ENCODE data around the gene GAMT. TPM values are rescaled to one million over a fixed set of nuclear protein-coding genes. Genes with fewer than 3 reads are reported as not detected.

Gene GAMT
- total RNA-seq, 1 experiment from 2014 or later = 27.7 TPM

DNA sequence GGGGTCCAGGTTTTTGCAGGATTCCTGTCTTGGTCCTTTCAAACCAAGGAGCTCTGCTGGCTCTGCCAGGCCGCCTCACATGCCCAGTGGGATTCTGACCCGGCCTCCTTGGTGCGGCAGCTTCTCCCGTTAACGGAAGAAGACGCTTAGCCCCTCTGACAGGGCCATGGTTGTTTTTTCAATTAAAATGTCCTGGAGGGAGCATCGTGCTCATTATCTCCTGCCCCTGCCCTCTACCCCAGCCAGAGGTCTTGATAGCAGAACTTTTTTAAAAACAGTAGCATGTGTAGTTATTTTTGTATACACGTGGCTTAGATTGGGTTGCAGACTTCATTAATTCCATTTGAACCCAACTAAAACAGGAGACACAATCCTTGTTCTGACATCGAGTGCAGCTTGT lies 25.4 kb upstream of the GAMT start:
- ChIA-PET POLR2A (no interaction called here), CTCF (interaction anchor here (1.1 kb wide), 1 partner anchor 182 kb away, joined by 3 read pairs; no protein-coding TSS in a partner anchor)
- Mint-ChIP-seq H3K36me3 (peaks cover 48% of the 10 kb centered on the region), H3K27me3 (ENCODE audit: low read depth) (no peaks in the 10 kb centered on the region), H3K4me3 (no peak overlapping the region), H3K27ac (no peak overlapping the region), H3K9me3 (no peaks in the 10 kb centered on the region), H3K4me1 (peaks cover 8% of the 10 kb centered on the region)
- no peak for TF ChIP-seq HMGA2 (CRISPR knock-in tag; IDR thresholded peaks at IDR 0.05)
- TF ChIP-seq ZNF138 (CRISPR knock-in tag; conservative IDR thresholded peaks at IDR 0.05) = no peak
- TF ChIP-seq ESRRA (CRISPR knock-in tag; IDR thresholded peaks at IDR 0.05; ENCODE audit: borderline replicate concordance) = no peak
- TF ChIP-seq ZNF219 (CRISPR knock-in tag; IDR thresholded peaks at IDR 0.05; ENCODE audit: borderline replicate concordance) = no peak
- no peak for TF ChIP-seq ZNF263 (CRISPR knock-in tag; IDR thresholded peaks at IDR 0.05; ENCODE audit: low read depth)
- TF ChIP-seq, protein P1, sequence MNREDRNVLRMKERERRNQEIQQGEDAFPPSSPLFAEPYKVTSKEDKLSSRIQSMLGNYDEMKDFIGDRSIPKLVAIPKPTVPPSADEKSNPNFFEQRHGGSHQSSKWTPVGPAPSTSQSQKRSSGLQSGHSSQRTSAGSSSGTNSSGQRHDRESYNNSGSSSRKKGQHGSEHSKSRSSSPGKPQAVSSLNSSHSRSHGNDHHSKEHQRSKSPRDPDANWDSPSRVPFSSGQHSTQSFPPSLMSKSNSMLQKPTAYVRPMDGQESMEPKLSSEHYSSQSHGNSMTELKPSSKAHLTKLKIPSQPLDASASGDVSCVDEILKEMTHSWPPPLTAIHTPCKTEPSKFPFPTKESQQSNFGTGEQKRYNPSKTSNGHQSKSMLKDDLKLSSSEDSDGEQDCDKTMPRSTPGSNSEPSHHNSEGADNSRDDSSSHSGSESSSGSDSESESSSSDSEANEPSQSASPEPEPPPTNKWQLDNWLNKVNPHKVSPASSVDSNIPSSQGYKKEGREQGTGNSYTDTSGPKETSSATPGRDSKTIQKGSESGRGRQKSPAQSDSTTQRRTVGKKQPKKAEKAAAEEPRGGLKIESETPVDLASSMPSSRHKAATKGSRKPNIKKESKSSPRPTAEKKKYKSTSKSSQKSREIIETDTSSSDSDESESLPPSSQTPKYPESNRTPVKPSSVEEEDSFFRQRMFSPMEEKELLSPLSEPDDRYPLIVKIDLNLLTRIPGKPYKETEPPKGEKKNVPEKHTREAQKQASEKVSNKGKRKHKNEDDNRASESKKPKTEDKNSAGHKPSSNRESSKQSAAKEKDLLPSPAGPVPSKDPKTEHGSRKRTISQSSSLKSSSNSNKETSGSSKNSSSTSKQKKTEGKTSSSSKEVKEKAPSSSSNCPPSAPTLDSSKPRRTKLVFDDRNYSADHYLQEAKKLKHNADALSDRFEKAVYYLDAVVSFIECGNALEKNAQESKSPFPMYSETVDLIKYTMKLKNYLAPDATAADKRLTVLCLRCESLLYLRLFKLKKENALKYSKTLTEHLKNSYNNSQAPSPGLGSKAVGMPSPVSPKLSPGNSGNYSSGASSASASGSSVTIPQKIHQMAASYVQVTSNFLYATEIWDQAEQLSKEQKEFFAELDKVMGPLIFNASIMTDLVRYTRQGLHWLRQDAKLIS (CRISPR knock-in tag; IDR thresholded peaks at IDR 0.05; ENCODE audit: borderline replicate concordance) = no peak
- no peak for TF ChIP-seq SMAD4 (CRISPR knock-in tag; IDR thresholded peaks at IDR 0.05)
- TF ChIP-seq RELA (CRISPR knock-in tag; IDR thresholded peaks at IDR 0.05; ENCODE audit: borderline replicate concordance) = no peak
- ATAC-seq (no peak), DNase-seq (ENCODE audit: low spot score) (no peak)

DNA sequence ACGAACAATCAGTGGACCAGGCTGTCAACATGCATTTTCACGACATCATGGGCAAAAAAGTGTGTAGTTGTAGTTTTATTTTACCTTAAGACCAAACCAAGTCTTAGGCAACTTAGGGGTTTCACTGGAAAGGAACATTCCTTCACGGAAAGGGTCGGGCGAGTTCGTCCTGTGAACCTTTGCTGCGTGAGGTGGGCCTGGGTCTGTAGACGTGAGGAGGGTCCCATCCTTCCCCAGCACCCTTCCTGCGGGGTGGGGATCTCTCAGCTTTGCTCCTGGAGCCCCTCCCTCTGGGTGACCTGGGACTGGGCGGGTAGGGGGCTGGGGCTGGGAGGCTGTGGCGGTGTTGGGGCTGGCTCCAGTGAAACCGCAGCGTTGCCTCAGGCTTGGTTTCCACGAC lies 24.6 kb upstream of the GAMT start:
- POLR2A ChIA-PET = no interaction called here

GRCh38 chr19:1425102-1425837 lies 23.9 kb upstream of the GAMT start:
- H3K27me3 Mint-ChIP-seq (ENCODE audit: low read depth) = no peaks in the 10 kb centered on the region
- CTCF ChIA-PET = no interaction called here
- ATAC-seq (no peak), DNase-seq (ENCODE audit: low spot score) (no peak)
- no peak overlapping the region for H3K4me3 Mint-ChIP-seq
- H3K27ac Mint-ChIP-seq = peak overlapping the region; percentile 87
- POLR2A ChIA-PET = no interaction called here
- H3K4me1 Mint-ChIP-seq = peaks cover 8% of the 10 kb centered on the region
- H3K9me3 Mint-ChIP-seq = no peaks in the 10 kb centered on the region
- peaks cover 47% of the 10 kb centered on the region for H3K36me3 Mint-ChIP-seq
- no peak for TF ChIP-seq ETV6 (CRISPR knock-in tag; IDR thresholded peaks at IDR 0.05)
- TF ChIP-seq, protein P2, sequence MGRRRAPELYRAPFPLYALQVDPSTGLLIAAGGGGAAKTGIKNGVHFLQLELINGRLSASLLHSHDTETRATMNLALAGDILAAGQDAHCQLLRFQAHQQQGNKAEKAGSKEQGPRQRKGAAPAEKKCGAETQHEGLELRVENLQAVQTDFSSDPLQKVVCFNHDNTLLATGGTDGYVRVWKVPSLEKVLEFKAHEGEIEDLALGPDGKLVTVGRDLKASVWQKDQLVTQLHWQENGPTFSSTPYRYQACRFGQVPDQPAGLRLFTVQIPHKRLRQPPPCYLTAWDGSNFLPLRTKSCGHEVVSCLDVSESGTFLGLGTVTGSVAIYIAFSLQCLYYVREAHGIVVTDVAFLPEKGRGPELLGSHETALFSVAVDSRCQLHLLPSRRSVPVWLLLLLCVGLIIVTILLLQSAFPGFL (CRISPR knock-in tag; IDR thresholded peaks at IDR 0.05; ENCODE audit: borderline replicate concordance) = no peak
- TF ChIP-seq, protein P3, sequence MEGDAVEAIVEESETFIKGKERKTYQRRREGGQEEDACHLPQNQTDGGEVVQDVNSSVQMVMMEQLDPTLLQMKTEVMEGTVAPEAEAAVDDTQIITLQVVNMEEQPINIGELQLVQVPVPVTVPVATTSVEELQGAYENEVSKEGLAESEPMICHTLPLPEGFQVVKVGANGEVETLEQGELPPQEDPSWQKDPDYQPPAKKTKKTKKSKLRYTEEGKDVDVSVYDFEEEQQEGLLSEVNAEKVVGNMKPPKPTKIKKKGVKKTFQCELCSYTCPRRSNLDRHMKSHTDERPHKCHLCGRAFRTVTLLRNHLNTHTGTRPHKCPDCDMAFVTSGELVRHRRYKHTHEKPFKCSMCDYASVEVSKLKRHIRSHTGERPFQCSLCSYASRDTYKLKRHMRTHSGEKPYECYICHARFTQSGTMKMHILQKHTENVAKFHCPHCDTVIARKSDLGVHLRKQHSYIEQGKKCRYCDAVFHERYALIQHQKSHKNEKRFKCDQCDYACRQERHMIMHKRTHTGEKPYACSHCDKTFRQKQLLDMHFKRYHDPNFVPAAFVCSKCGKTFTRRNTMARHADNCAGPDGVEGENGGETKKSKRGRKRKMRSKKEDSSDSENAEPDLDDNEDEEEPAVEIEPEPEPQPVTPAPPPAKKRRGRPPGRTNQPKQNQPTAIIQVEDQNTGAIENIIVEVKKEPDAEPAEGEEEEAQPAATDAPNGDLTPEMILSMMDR (IDR thresholded peaks at IDR 0.05) = no peak
- TF ChIP-seq ZNF416 (CRISPR knock-in tag; IDR thresholded peaks at IDR 0.05) = no peak
- TF ChIP-seq, protein P4, sequence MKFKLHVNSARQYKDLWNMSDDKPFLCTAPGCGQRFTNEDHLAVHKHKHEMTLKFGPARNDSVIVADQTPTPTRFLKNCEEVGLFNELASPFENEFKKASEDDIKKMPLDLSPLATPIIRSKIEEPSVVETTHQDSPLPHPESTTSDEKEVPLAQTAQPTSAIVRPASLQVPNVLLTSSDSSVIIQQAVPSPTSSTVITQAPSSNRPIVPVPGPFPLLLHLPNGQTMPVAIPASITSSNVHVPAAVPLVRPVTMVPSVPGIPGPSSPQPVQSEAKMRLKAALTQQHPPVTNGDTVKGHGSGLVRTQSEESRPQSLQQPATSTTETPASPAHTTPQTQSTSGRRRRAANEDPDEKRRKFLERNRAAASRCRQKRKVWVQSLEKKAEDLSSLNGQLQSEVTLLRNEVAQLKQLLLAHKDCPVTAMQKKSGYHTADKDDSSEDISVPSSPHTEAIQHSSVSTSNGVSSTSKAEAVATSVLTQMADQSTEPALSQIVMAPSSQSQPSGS (CRISPR knock-in tag; IDR thresholded peaks at IDR 0.05; ENCODE audit: borderline replicate concordance, low read depth) = no peak
- TF ChIP-seq CREM (CRISPR knock-in tag; IDR thresholded peaks at IDR 0.05) = no peak
- no peak for TF ChIP-seq KAT7 (CRISPR knock-in tag; IDR thresholded peaks at IDR 0.05; ENCODE audit: borderline replicate concordance)
- TF ChIP-seq TP53 (CRISPR knock-in tag; IDR thresholded peaks at IDR 0.05) = no peak
- TF ChIP-seq NR3C1 (CRISPR knock-in tag; conservative IDR thresholded peaks at IDR 0.05; ENCODE audit: low read depth) = no peak
- no peak for TF ChIP-seq CBFB (CRISPR knock-in tag; IDR thresholded peaks at IDR 0.05; ENCODE audit: low read depth)
- no peak for TF ChIP-seq ZNF317 (CRISPR knock-in tag; IDR thresholded peaks at IDR 0.05; ENCODE audit: borderline replicate concordance, low read depth)

More for the DNA sequence above, 24.6 kb upstream of the GAMT start:
- Mint-ChIP-seq H3K36me3 (peaks cover 47% of the 10 kb centered on the region), H3K9me3 (no peaks in the 10 kb centered on the region), H3K27me3 (ENCODE audit: low read depth) (no peaks in the 10 kb centered on the region), H3K27ac (0 out of 2 replicates have a peak overlapping the region, but pooled peaks have one; percentile 32), H3K4me1 (peaks cover 8% of the 10 kb centered on the region), H3K4me3 (no peak overlapping the region)
- DNase-seq (ENCODE audit: low spot score) (no peak), ATAC-seq (no peak)
- CTCF ChIA-PET = no interaction called here
- no peak for TF ChIP-seq PRRX2 (CRISPR knock-in tag; IDR thresholded peaks at IDR 0.05)
- TF ChIP-seq IRF2 (CRISPR knock-in tag; IDR thresholded peaks at IDR 0.05; ENCODE audit: borderline replicate concordance, low read depth) = no peak
- TF ChIP-seq MXD4 (CRISPR knock-in tag; IDR thresholded peaks at IDR 0.05; ENCODE audit: borderline replicate concordance) = no peak
